Common myeloid progenitor, CD34-positive (primary cell): ENCODE measurements around the gene SATB2.

Experiments
- CTCF ChIA-PET: fragments of 350-600 bp; sonication (Branson Sonifier 250); formaldehyde crosslinking; loops from one replicate; lab custom pipeline; 2021; ENCODE audit warnings: antibody characterized with exemption; lab: Charles Lee
- POLR2A ChIA-PET: fragments of 350-600 bp; sonication (Branson Sonifier 250); formaldehyde crosslinking; loops from one replicate; lab custom pipeline; 2021; ENCODE audit warnings: antibody characterized with exemption; lab: Charles Lee
- DNase-seq, 3 donors: peaks; one replicate each; pipeline versions ENCODE4 v3.0.0 to v3.0.0-alpha.2; 2013
- H3K27ac ChIP-seq, 2 experiments: 1 replicate in 1 of 2; 2 replicates in 1 of 2; pipeline ENCODE4 v1.7.0; 2013; ENCODE audit warnings: inconsistent platforms in 2 of 2, low read length in 2 of 2, mild to moderate bottlenecking in 2 of 2, low read depth in 1 of 2, moderate library complexity in 1 of 2; ENCODE audit not compliant: severe bottlenecking in 2 of 2, insufficient read depth in 1 of 2, poor library complexity in 1 of 2
- H3K27me3 ChIP-seq, 5 experiments: replicated peaks in 2 of 5; 1 replicate in 3 of 5; 2 replicates in 2 of 5; pipeline versions ENCODE4 v1.6.1 to v1.7.0; 2013; ENCODE audit warnings: low read length in 4 of 5, mild to moderate bottlenecking in 2 of 5, moderate library complexity in 2 of 5, inconsistent platforms in 1 of 5; ENCODE audit not compliant: insufficient read depth in 5 of 5, control insufficient read depth in 4 of 5
- H3K36me3 ChIP-seq, 4 experiments: 1 replicate in 2 of 4; 2 replicates in 2 of 4; pipeline versions ENCODE4 v1.6.1 to v1.7.0; 2013; ENCODE audit warnings: low read length in 3 of 4, control low read depth in 1 of 4, mild to moderate bottlenecking in 1 of 4; ENCODE audit not compliant: control insufficient read depth in 4 of 4, insufficient read depth in 4 of 4
- H3K4me1 ChIP-seq, 4 experiments: 1 replicate in 3 of 4; 2 replicates in 1 of 4; pipeline versions ENCODE4 v1.6.1 to v1.7.1; 2013; ENCODE audit warnings: low read length in 3 of 4, mild to moderate bottlenecking in 3 of 4, control low read depth in 1 of 4, inconsistent platforms in 1 of 4, moderate library complexity in 1 of 4; ENCODE audit not compliant: control insufficient read depth in 4 of 4, insufficient read depth in 4 of 4; ENCODE audit errors: control extremely low read depth in 1 of 4
- H3K4me3 ChIP-seq, 7 experiments: 1 replicate in 4 of 7; 2 replicates in 3 of 7; pipeline versions ENCODE4 v1.5.1 to v1.7.0; 2013; ENCODE audit warnings: mild to moderate bottlenecking in 7 of 7, low read length in 6 of 7, moderate library complexity in 6 of 7, inconsistent platforms in 2 of 7, low read depth in 2 of 7, control low read depth in 1 of 7; ENCODE audit not compliant: insufficient read depth in 4 of 7, control insufficient read depth in 1 of 7; ENCODE audit errors: extremely low read depth in 1 of 7
- H3K9me3 ChIP-seq, 5 experiments: 1 replicate in 4 of 5; 2 replicates in 1 of 5; pipeline versions ENCODE4 v1.6.1 to v1.7.1; 2013; ENCODE audit warnings: low read length in 4 of 5, mild to moderate bottlenecking in 2 of 5, inconsistent platforms in 1 of 5, low read depth in 1 of 5, moderate library complexity in 1 of 5; ENCODE audit not compliant: control insufficient read depth in 4 of 5, insufficient read depth in 2 of 5; ENCODE audit errors: control extremely low read depth in 1 of 5
- WGBS: methylation state at CpG from one replicate; pipeline ENCODE4 v1.1.5; 2013; ENCODE audit not compliant: insufficient coverage; 5-methylcytosine and 5-hydroxymethylcytosine counted together

SATB2 gene

DNA sequence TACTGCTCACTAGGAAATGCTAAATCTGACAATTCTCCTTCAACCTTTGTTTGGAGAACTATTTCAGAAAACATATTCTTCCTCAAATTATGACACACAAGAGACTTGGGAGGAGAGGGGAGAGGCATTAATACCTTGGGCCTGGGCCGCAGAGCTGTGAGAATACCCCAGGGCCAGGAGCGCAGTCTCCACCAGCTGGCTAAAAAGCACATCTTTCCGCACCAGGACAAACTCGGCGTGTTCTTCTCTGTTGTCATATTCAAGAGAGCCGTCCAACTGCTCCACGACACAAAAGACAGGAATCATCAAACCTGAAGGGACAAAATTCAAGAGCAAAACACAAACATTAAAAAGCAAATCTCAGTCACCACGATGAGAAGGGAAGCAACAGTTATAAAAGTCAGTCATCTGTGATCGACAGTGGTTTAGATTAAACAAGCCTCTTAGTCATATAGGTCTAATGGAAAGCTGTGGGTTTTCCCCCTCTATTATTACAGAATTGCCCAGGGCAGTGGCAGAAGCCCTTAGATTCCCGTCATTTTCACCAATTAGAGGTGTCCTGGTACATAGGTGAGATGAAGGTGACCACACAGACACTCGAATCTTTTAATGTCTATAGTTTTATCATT lies 24.4 kb downstream of the SATB2 start:
- POLR2A ChIA-PET, result no interaction called here
- 86% methylated on average over 9 of the region's 11 CpGs for WGBS
- no peak for DNase-seq

GRCh38 chr2:199431746-199432213 lies 26.0 kb downstream of the SATB2 start:
- Histone ChIP-seq H3K4me1 (no peaks in the 10 kb centered on the region), H3K4me3 (no peak overlapping the region), H3K9me3 (peaks cover 0 to 1% (median 0%) of the 10 kb centered on the region in 5 experiments), H3K36me3 (no peaks in the 10 kb centered on the region), H3K27me3 (peaks cover 0 to 26% (median 12%) of the 10 kb centered on the region in 5 experiments), H3K27ac (no peak overlapping the region)
- no peak for DNase-seq
- WGBS, result 69% methylated on average over 11 of the region's 11 CpGs
- POLR2A ChIA-PET, result no interaction called here
- CTCF ChIA-PET, result no interaction called here

More for the DNA sequence above, 24.4 kb downstream of the SATB2 start:
- H3K27me3 ChIP-seq, result peaks cover 2 to 29% (median 12%) of the 10 kb centered on the region in 5 experiments
- no peak overlapping the region for H3K27ac ChIP-seq
- peaks cover 0 to 1% (median 0%) of the 10 kb centered on the region in 5 experiments for H3K9me3 ChIP-seq
- H3K36me3 ChIP-seq, result no peaks in the 10 kb centered on the region
- H3K4me1 ChIP-seq, result no peaks in the 10 kb centered on the region
- CTCF ChIA-PET, result interaction anchor here (0.9 kb wide), 1 partner anchor 28 kb away, joined by 3 read pairs; no protein-coding TSS in a partner anchor
- H3K4me3 ChIP-seq, result no peak overlapping the region

- H3K27ac ChIP-seq, result no peak overlapping the region
- no peaks in the 10 kb centered on the region for H3K4me1 ChIP-seq
Observed at GRCh38 chr2:199430214-199430613, 27.5 kb downstream of the SATB2 start.

GRCh38 chr2:199428291-199428690 lies 29.4 kb downstream of the SATB2 start:
- no peak for DNase-seq
- peaks cover 0 to 1% (median 0%) of the 10 kb centered on the region in 5 experiments for H3K9me3 ChIP-seq
- WGBS, result 100% methylated on average over 1 of the region's 3 CpGs
- CTCF ChIA-PET, result no interaction called here
- H3K36me3 ChIP-seq, result no peaks in the 10 kb centered on the region
- H3K27ac ChIP-seq, result no peak overlapping the region
- peaks cover 0 to 30% (median 12%) of the 10 kb centered on the region in 5 experiments for H3K27me3 ChIP-seq
- H3K4me1 ChIP-seq, result no peaks in the 10 kb centered on the region
- POLR2A ChIA-PET, result no interaction called here
- H3K4me3 ChIP-seq, result no peak overlapping the region

More at GRCh38 chr2:199430214-199430613, 27.5 kb downstream of the SATB2 start:
- no peaks in the 10 kb centered on the region for H3K36me3 ChIP-seq
- CTCF ChIA-PET, result no interaction called here
- no peak overlapping the region for H3K4me3 ChIP-seq
- 95% methylated on average over 3 of the region's 3 CpGs for WGBS
- no peak for DNase-seq
- H3K9me3 ChIP-seq, result peaks cover 0 to 1% (median 0%) of the 10 kb centered on the region in 5 experiments
- POLR2A ChIA-PET, result no interaction called here
- peaks cover 0 to 26% (median 12%) of the 10 kb centered on the region in 5 experiments for H3K27me3 ChIP-seq

DNA sequence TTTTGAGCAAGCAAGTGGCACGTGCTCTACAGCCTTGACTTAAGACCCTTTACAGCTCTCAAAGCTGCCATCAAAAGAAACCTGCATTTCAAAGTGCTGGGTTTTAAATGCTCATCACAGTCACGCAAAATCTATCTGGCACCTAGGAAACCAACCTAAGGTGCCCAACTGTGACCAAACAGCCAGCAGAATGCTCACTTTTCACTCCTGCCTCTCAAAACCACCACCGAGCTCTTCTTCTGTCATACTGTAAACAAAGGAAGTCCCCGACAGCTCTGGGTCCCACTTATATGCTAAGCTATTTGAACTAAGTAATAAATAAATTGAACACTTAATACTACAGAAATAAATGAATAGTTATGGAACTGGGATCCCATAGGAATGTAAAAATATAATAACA lies 33.6 kb downstream of the SATB2 start:
- no peaks in the 10 kb centered on the region for H3K36me3 ChIP-seq
- no peaks in the 10 kb centered on the region for H3K4me1 ChIP-seq
- ChIA-PET CTCF (interaction anchor here (1.2 kb wide), 1 partner anchor 1110 kb away, joined by 3 read pairs; no protein-coding TSS in a partner anchor), POLR2A (no interaction called here)
- no peak overlapping the region for H3K27ac ChIP-seq
- H3K27me3 ChIP-seq, result peaks cover 0 to 10% (median 3%) of the 10 kb centered on the region in 5 experiments
- no peak overlapping the region for H3K4me3 ChIP-seq
- no peaks in the 10 kb centered on the region for H3K9me3 ChIP-seq
- no peak for DNase-seq
- 87% methylated on average over 2 of the region's 4 CpGs for WGBS

DNA sequence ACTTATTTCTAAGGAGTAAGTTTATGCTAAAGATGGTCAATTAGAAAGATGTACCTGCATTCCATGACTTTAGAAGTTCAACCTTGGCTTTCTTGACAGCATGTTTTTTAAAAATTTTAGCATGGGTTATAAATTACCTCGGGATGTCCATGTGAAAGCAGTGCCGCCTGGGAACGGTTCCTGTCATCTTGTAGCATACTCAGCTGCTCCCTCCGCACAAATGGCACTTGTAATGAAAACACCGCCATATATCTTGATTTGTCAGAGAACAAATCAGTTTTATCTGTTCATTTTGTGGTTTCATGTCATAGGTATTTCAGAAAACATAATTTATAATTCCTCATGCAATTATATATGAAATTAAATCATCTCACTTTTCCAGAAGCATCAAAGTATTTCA lies 38.3 kb downstream of the SATB2 start:
- ChIA-PET CTCF (interaction anchor here (0.6 kb wide), 1 partner anchor 1971 kb away, joined by 5 read pairs; no protein-coding TSS in a partner anchor), POLR2A (no interaction called here)
- no peak for DNase-seq
- WGBS, result 91% methylated on average over 4 of the region's 5 CpGs
- H3K36me3 ChIP-seq, result no peaks in the 10 kb centered on the region
- no peaks in the 10 kb centered on the region for H3K9me3 ChIP-seq
- peaks cover 0 to 12% (median 5%) of the 10 kb centered on the region in 5 experiments for H3K27me3 ChIP-seq
- no peak overlapping the region for H3K4me3 ChIP-seq
- no peaks in the 10 kb centered on the region for H3K4me1 ChIP-seq
- no peak overlapping the region for H3K27ac ChIP-seq

DNA sequence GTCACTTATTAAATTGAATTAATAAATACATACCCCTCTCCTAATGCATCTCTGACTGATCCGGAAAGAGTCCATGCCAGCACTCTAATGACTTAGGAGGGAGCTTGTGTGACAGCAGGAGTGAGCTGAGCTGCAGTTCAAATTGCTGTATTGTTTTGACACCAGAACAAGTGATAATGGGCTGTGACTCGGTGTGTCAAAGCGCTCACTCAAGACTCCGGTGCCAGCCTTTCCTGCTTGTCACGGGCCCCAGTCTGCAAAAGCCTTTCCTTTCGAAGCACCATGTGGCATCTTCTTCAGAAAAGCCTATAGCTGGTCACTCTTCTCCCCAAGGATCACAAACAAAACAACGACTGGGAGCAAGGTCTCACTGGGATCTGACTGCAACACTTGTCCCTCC lies 43.3 kb downstream of the SATB2 start:
- DNase-seq, result no peak
- H3K4me1 ChIP-seq, result no peaks in the 10 kb centered on the region
- WGBS, result 94% methylated on average over 7 of the region's 7 CpGs
- peaks cover 0 to 2% (median 0%) of the 10 kb centered on the region in 5 experiments for H3K9me3 ChIP-seq
- H3K4me3 ChIP-seq, result no peak overlapping the region
- ChIA-PET POLR2A (no interaction called here), CTCF (no interaction called here)
- no peak overlapping the region for H3K27ac ChIP-seq
- peaks cover 0 to 13% (median 7%) of the 10 kb centered on the region in 5 experiments for H3K27me3 ChIP-seq
- H3K36me3 ChIP-seq, result no peaks in the 10 kb centered on the region
